Loucy (cell line): ENCODE measurements around the gene SELENOS.

Experiments
- H2AFZ ChIP-seq: fragments of 200-600 bp; sonication (generic); 2 replicates; pipeline ENCODE4 v1.6.0; 2016; ENCODE audit warnings: antibody characterized with exemption, mild to moderate bottlenecking, low read length, moderate library complexity
- H3F3A ChIP-seq: fragments of 200-600 bp; 2 replicates; pipeline ENCODE4 v1.6.0; 2016; ENCODE audit warnings: antibody characterized with exemption, low read depth, mild to moderate bottlenecking
- H3K27me3 ChIP-seq: fragments of 200-600 bp; sonication (generic); 2 replicates; pipeline ENCODE4 v1.6.1; 2014; ENCODE audit warnings: low read length, mild to moderate bottlenecking; ENCODE audit not compliant: insufficient read depth, poor library complexity, severe bottlenecking
- H3K36me3 ChIP-seq: fragments of 200-600 bp; sonication (generic); 2 replicates; pipeline ENCODE4 v1.6.1; 2016; ENCODE audit warnings: low read length; ENCODE audit not compliant: insufficient read depth
- H3K4me1 ChIP-seq: fragments of 200-600 bp; sonication (generic); 2 replicates; pipeline ENCODE4 v1.5.1; 2014; ENCODE audit warnings: low read length, mild to moderate bottlenecking; ENCODE audit not compliant: insufficient read depth, poor library complexity, severe bottlenecking
- H3K4me2 ChIP-seq: fragments of 200-600 bp; sonication (generic); 2 replicates; pipeline ENCODE4 v1.6.0; 2014; ENCODE audit warnings: antibody characterized with exemption, low read length, low read depth, mild to moderate bottlenecking; ENCODE audit not compliant: poor library complexity, severe bottlenecking
- H3K4me3 ChIP-seq: fragments of 200-600 bp; sonication (generic); 2 replicates; pipeline ENCODE4 v1.5.1; 2014; ENCODE audit warnings: low read length, mild to moderate bottlenecking, mixed read lengths; ENCODE audit not compliant: poor library complexity, severe bottlenecking
- H3K79me2 ChIP-seq: fragments of 200-600 bp; sonication (generic); 2 replicates; pipeline ENCODE4 v1.6.1; 2014; ENCODE audit warnings: low read length; ENCODE audit not compliant: insufficient read depth
- H3K9ac ChIP-seq: fragments of 200-600 bp; sonication (generic); 2 replicates; pipeline ENCODE4 v1.6.0; 2014; ENCODE audit warnings: mild to moderate bottlenecking, low read depth, low read length, moderate library complexity; ENCODE audit not compliant: poor library complexity, severe bottlenecking
- H3K9me2 ChIP-seq: fragments of 200-600 bp; sonication (generic); replicated peaks from 2 replicates; pipeline ENCODE4 v1.6.1; 2016; ENCODE audit warnings: low read depth, low read length, mixed read lengths
- H3K9me3 ChIP-seq: fragments of 200-600 bp; sonication (generic); 2 replicates; pipeline ENCODE4 v1.6.1; 2014; ENCODE audit warnings: mild to moderate bottlenecking, antibody characterized with exemption, low read length, low read depth; ENCODE audit not compliant: insufficient read depth
- H4K20me1 ChIP-seq: fragments of 200-600 bp; sonication (generic); 2 replicates; pipeline ENCODE4 v1.6.0; 2014; ENCODE audit warnings: antibody characterized with exemption, low read length, mild to moderate bottlenecking; ENCODE audit not compliant: insufficient read depth, poor library complexity, severe bottlenecking
- EZH2phosphoT487 ChIP-seq: fragments of 200-600 bp; IDR thresholded peaks from 2 replicates; pipeline ENCODE4 v1.6.1; 2018; ENCODE audit warnings: antibody characterized with exemption, mild to moderate bottlenecking, moderate library complexity, borderline replicate concordance
- TF ChIP-seq, protein P1 (sequence below): fragments of 200-600 bp; sonication (generic); conservative IDR thresholded peaks from 2 replicates; pipeline ENCODE4 v1.5.1; 2014; ENCODE audit warnings: mild to moderate bottlenecking, antibody characterized with exemption, low read length

The SELENOS gene

GRCh38 chr15:101303408-101303807, 26.1 kb upstream of the SELENOS start:
- Histone ChIP-seq H3K4me1 (no peaks in the 10 kb centered on the region), H3K9me2 (no peaks in the 10 kb centered on the region), H2AFZ (no peak overlapping the region), H3K9ac (no peak overlapping the region), H3K36me3 (no peaks in the 10 kb centered on the region), H3K9me3 (no peaks in the 10 kb centered on the region), H3F3A (no peaks in the 10 kb centered on the region), H3K4me3 (no peak overlapping the region), H4K20me1 (no peaks in the 10 kb centered on the region), H3K79me2 (no peaks in the 10 kb centered on the region), H3K4me2 (no peak overlapping the region), H3K27me3 (no peaks in the 10 kb centered on the region)
- TF ChIP-seq EZH2phosphoT487, result no peak
- TF ChIP-seq, protein P1, sequence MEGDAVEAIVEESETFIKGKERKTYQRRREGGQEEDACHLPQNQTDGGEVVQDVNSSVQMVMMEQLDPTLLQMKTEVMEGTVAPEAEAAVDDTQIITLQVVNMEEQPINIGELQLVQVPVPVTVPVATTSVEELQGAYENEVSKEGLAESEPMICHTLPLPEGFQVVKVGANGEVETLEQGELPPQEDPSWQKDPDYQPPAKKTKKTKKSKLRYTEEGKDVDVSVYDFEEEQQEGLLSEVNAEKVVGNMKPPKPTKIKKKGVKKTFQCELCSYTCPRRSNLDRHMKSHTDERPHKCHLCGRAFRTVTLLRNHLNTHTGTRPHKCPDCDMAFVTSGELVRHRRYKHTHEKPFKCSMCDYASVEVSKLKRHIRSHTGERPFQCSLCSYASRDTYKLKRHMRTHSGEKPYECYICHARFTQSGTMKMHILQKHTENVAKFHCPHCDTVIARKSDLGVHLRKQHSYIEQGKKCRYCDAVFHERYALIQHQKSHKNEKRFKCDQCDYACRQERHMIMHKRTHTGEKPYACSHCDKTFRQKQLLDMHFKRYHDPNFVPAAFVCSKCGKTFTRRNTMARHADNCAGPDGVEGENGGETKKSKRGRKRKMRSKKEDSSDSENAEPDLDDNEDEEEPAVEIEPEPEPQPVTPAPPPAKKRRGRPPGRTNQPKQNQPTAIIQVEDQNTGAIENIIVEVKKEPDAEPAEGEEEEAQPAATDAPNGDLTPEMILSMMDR, result no peak

- no peak for TF ChIP-seq EZH2phosphoT487
- TF ChIP-seq, protein P1, result no peak
- Histone ChIP-seq H3K4me2 (peak overlapping the region; percentile 87), H3F3A (peaks cover 5% of the 10 kb centered on the region; the same call in 1 of the 2 replicates), H3K4me1 (peaks cover 25% of the 10 kb centered on the region), H3K79me2 (peaks cover 37% of the 10 kb centered on the region), H3K4me3 (peak overlapping the region; percentile 97), H3K27me3 (no peaks in the 10 kb centered on the region), H2AFZ (no peak overlapping the region), H3K36me3 (no peaks in the 10 kb centered on the region), H3K9me2 (no peaks in the 10 kb centered on the region), H4K20me1 (peaks cover 28% of the 10 kb centered on the region), H3K9ac (peak overlapping the region; percentile 92), H3K9me3 (no peaks in the 10 kb centered on the region)
These were observed 19.4 kb upstream of the SELENOS start for GRCh38 chr15:101296418-101297405.

DNA sequence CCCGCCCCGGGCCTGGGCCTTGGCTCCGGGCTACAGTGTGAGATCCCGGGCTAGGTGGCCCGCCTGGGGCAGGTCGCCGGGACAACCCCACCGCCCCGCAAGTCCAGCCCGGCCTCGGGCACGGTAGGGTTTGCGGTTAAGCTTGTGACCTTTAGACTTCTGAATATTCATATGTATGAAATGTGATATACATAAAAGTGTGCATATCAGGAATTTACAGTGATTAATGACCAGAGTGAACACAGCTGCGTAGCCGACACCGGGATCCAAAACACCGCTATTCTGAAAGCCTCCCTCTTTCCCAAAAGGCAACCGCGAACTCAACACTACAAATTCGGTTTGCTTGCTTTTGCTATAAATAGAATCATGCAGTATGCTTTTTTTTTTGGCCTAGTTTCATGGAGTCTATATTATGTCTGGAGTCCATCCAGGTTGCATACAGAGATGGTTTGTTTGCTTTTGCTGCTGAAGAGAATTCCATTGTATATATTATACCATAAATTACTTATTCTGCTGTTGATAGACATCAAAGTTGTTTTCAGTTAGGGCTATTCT, 18.4 kb upstream of the SELENOS start:
- Histone ChIP-seq H3K9me2 (no peaks in the 10 kb centered on the region), H3K9ac (peak overlapping the region; percentile 92), H3K79me2 (peaks cover 48% of the 10 kb centered on the region), H3K27me3 (no peaks in the 10 kb centered on the region), H3K36me3 (no peaks in the 10 kb centered on the region), H3K4me2 (peak overlapping the region; percentile 87), H3K9me3 (no peaks in the 10 kb centered on the region), H4K20me1 (peaks cover 37% of the 10 kb centered on the region), H3F3A (peaks cover 5% of the 10 kb centered on the region; the same call in 1 of the 2 replicates), H3K4me3 (peak overlapping the region; percentile 97), H3K4me1 (peaks cover 34% of the 10 kb centered on the region), H2AFZ (peak overlapping the region; percentile 86)
- no peak for TF ChIP-seq EZH2phosphoT487
- TF ChIP-seq, protein P1, result no peak
